GM18508 (cell line): Measurements from ENCODE around the gene GAGE10.
"Not testable (repeated sequence)": the region's sequence is repeated elsewhere in the genome, so short reads cannot be mapped to it uniquely, and the experiment has no call there.

Experiments used
- ATAC-seq: cut with Tn5 transposase; IDR thresholded peaks from one replicate; pipeline ENCODE4 v1.9.1; 2021; ENCODE audit warnings: moderate number of reproducible peaks; ENCODE audit not compliant: insufficient read depth, unreplicated experiment

GAGE10 gene

GRCh38 chrX:49273181-49273727 lies 30.2 kb upstream of the GAGE10 start:
- ATAC-seq: no peak

- ATAC-seq: no peak
Measured at GRCh38 chrX:49276207-49276606, 27.2 kb upstream of the GAGE10 start.

GRCh38 chrX:49276671-49277534 lies 26.5 kb upstream of the GAGE10 start:
- ATAC-seq: no peak

GRCh38 chrX:49277535-49277830 lies 26.0 kb upstream of the GAGE10 start:
- ATAC-seq: no peak

GRCh38 chrX:49278081-49278480 lies 25.4 kb upstream of the GAGE10 start:
- ATAC-seq: no peak

GRCh38 chrX:49282647-49283011 lies 20.8 kb upstream of the GAGE10 start:
- ATAC-seq: no peak

GRCh38 chrX:49284212-49284611 lies 19.2 kb upstream of the GAGE10 start:
- ATAC-seq: no peak

GRCh38 chrX:49286136-49286535 lies 17.3 kb upstream of the GAGE10 start:
- no peak for ATAC-seq

GRCh38 chrX:49286581-49286980 lies 16.9 kb upstream of the GAGE10 start:
- ATAC-seq: no peak

- ATAC-seq: no peak
Measured at GRCh38 chrX:49287665-49288064, 15.8 kb upstream of the GAGE10 start.

GRCh38 chrX:49290215-49290614 lies 13.2 kb upstream of the GAGE10 start:
- no peak for ATAC-seq

- ATAC-seq: no peak
Measured at GRCh38 chrX:49291615-49292337, 11.7 kb upstream of the GAGE10 start.

GRCh38 chrX:49292400-49293362 lies 10.8 kb upstream of the GAGE10 start:
- ATAC-seq: no peak

GRCh38 chrX:49299293-49299692 lies 4.2 kb upstream of the GAGE10 start:
- not testable (repeated sequence) for ATAC-seq

GRCh38 chrX:49300703-49301102 lies 2.7 kb upstream of the GAGE10 start:
- ATAC-seq: no peak

GRCh38 chrX:49307775-49308174 lies 4.3 kb downstream of the GAGE10 start:
- ATAC-seq: not testable (repeated sequence)

- no peak for ATAC-seq
Measured at GRCh38 chrX:49308604-49309269, 5.3 kb downstream of the GAGE10 start.

GRCh38 chrX:49309401-49309981 lies 6.0 kb downstream of the GAGE10 start:
- ATAC-seq: no peak

GRCh38 chrX:49310371-49310770 lies 6.9 kb downstream of the GAGE10 start:
- no peak for ATAC-seq

- no peak for ATAC-seq
Measured at GRCh38 chrX:49312176-49312575, 8.7 kb downstream of the GAGE10 start.
